Measurements from ENCODE around the gene ENO3.
"Not testable (repeated sequence)": the region's sequence is repeated elsewhere in the genome, so short reads cannot be mapped to it uniquely, and the experiment has no call there.

ENO3 gene

DNA sequence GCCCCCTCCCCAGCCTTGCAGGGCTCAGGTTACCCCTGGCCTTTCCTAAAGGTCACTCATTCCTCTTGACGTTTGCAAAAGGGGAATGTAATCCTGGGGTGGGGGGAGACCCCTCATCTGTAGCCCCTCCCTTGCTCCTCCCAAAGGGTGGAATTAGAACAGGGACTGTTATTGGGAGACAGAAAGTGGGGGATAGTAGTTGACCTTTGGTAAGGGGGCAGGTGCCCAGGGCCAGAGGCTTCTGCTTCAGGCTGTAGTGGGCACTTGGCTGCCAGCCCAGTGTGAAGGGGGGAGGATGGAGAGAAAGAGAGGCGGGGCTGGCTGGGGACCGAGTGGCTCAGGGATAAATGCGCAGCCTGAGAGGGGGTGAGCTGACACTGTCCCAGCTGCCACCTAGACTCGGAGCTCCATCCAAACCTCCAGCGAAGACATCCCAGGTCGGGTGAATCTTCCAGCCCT, at the start of gene ENO3:
Gene ENO3, plus strand, starts transcription at position 374 of the 459 bp plus-strand sequence. CDS start 711 bp downstream, outside the sequence.
- DNase-seq (ENCODE audit: low spot score) = no peak

DNA sequence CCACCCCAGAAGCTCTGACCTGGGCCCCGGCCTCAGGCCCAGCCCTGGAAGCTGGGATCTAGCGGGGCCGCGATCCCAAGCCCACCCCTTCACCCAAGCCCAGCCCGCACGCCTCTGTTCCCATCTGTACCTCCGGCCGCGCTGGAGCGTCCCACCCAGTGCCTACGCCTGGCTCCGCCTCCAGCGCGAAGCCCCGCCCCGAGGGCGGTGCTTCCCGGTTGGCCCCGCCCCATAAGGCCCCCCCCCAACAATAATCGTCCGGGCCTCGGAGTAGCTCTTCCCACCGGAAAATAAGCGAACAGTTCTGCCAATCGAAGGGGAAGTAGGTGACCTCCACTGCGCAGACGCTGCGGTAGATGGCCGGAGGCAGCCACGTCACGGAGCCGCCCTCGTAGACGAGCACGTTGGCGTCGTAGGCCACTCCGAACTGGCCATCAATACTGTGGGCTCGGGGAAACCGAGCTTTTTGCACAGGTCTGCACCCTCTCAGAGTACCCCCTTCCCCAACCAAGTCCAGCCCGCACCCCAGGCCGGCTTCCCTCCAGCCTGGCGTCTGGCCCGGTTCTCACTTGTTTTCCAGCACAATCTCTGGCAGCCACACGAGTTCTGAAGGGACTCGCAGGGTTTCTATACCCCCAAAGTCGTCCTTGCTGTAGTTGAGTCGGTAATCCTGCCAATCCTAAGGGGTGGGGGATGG, 49.1 kb upstream of the ENO3 start:
- DNase-seq (ENCODE audit: low spot score) (no peak), FAIRE-seq (no peak)

More for the DNA sequence above, at the start of gene ENO3:
- no peak for FAIRE-seq

- no peak for FAIRE-seq
- DNase-seq (ENCODE audit: low spot score) = no peak
These were observed 48.4 kb upstream of the ENO3 start for GRCh38 chr17:4902540-4902939.

- DNase-seq (ENCODE audit: low spot score) = peak; percentile 54
- FAIRE-seq = peak; percentile 48
These were observed 47.7 kb upstream of the ENO3 start, which contains the start of gene CHRNE for GRCh38 chr17:4903051-4903818. Gene CHRNE, minus strand, starts transcription at chr17:4903098. Its CDS starts 35 bp downstream, at chr17:4903063.

GRCh38 chr17:4906642-4907041, 44.3 kb upstream of the ENO3 start:
- not testable (repeated sequence) for FAIRE-seq; DNase-seq (ENCODE audit: low spot score)

- no peak for DNase-seq (ENCODE audit: low spot score)
- no peak for FAIRE-seq
These were observed 42.6 kb upstream of the ENO3 start for GRCh38 chr17:4908301-4908700.

DNA sequence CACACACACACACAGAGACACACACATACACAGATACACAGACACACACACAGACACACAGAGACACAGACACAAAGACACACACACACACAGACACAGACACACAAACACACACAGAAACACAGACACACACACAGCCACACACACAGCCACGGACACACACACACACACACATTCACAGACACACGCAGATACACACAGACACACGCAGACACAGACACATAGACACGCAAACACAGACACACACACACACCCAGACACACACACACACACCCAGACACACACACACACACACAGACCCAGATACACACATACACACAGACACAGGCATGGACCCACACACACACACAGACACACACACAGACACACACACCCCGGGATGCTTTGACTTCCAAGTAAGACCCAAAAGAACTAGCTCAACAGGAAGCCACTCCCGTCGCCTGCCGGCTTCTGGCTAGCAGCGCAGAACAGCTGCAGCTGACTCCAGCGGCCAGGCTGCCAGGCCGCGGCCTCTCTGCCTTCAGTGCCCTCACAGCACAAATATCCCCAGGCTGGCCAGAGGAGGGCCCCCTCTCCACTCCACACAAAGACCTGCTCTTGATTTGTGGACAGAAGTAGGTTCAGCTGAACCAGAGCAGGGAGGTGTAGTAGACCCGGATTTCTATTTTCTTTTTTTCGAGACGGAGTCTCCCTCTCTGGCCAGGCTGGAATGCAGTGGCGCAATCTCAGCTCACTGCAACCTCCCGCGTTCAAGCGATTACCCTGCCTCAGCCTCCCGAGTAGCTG, 42.0 kb upstream of the ENO3 start:
- DNase-seq (ENCODE audit: low spot score) (peak; percentile 66), FAIRE-seq (peak; percentile 66)

DNA sequence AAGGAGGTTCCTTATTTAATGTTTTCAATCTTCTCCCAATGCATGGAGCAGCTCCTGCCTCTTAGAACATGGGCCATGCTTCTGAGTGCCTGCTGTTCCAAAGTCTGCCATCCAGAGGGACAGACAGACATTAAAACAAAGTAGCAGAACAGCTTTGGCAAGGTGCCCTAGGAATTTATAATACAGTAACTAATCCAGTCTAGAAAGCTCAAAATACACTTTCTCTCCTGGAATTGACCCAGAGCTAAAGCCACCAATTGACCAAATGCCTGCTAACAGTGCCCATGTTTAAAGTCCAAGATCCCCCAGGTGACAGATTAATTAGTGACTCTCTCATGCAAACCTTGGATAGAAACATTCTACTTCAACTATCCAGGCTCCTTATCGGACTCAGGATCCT, 36.9 kb upstream of the ENO3 start:
- DNase-seq (ENCODE audit: low spot score) (no peak), FAIRE-seq (no peak)

GRCh38 chr17:4914551-4914950, 36.4 kb upstream of the ENO3 start:
- not testable (repeated sequence) for DNase-seq (ENCODE audit: low spot score); FAIRE-seq

- no peak for DNase-seq (ENCODE audit: low spot score)
These were observed 31.3 kb upstream of the ENO3 start for GRCh38 chr17:4919511-4920047.

GRCh38 chr17:4920351-4921048, 30.4 kb upstream of the ENO3 start:
- DNase-seq (ENCODE audit: low spot score) (no peak), FAIRE-seq (no peak)

More at GRCh38 chr17:4919511-4920047, 31.3 kb upstream of the ENO3 start:
- FAIRE-seq = no peak

- DNase-seq (ENCODE audit: low spot score) (no peak), FAIRE-seq (no peak)
These were observed 29.6 kb upstream of the ENO3 start for GRCh38 chr17:4921320-4921719.

- not testable (repeated sequence) for DNase-seq (ENCODE audit: low spot score); FAIRE-seq
These were observed 24.2 kb upstream of the ENO3 start for GRCh38 chr17:4926577-4927335.

DNA sequence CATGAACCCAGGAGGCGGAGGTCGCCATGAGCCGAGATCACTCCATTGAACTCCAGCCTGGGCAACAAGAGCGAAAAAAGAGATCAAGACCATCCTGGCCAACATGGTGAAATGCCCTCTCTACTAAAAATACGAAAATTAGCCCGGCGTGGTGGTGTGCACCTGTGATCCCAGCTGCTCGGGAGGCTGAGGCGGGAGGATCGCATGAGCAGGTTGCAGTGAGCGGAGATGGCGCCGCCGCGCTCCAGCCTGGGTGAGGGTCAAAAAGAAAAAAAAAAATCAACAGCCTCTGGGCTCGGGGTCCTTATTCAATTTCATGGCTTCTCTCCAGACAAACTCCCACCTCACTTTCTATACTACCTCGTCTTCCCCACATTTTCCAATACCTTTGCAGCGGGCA, 22.0 kb upstream of the ENO3 start:
- no peak for FAIRE-seq

GRCh38 chr17:4931963-4932362, 19.0 kb upstream of the ENO3 start, which contains the start of gene GP1BA:
Gene GP1BA, plus strand, starts transcription at chr17:4932277. Its CDS starts 328 bp downstream, at chr17:4932605.
- no peak for FAIRE-seq

More for the DNA sequence above, 22.0 kb upstream of the ENO3 start:
- DNase-seq (ENCODE audit: low spot score) = no peak

DNA sequence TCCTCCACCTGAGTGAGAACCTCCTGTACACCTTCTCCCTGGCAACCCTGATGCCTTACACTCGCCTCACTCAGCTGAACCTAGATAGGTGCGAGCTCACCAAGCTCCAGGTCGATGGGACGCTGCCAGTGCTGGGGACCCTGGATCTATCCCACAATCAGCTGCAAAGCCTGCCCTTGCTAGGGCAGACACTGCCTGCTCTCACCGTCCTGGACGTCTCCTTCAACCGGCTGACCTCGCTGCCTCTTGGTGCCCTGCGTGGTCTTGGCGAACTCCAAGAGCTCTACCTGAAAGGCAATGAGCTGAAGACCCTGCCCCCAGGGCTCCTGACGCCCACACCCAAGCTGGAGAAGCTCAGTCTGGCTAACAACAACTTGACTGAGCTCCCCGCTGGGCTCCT, 18.2 kb upstream of the ENO3 start:
- no peak for FAIRE-seq
- no peak for DNase-seq (ENCODE audit: low spot score)

More at GRCh38 chr17:4931963-4932362, 19.0 kb upstream of the ENO3 start, which contains the start of gene GP1BA:
- DNase-seq (ENCODE audit: low spot score) = no peak

- FAIRE-seq (no peak), DNase-seq (ENCODE audit: low spot score) (no peak)
These were observed 17.3 kb upstream of the ENO3 start for GRCh38 chr17:4933646-4934045.

DNA sequence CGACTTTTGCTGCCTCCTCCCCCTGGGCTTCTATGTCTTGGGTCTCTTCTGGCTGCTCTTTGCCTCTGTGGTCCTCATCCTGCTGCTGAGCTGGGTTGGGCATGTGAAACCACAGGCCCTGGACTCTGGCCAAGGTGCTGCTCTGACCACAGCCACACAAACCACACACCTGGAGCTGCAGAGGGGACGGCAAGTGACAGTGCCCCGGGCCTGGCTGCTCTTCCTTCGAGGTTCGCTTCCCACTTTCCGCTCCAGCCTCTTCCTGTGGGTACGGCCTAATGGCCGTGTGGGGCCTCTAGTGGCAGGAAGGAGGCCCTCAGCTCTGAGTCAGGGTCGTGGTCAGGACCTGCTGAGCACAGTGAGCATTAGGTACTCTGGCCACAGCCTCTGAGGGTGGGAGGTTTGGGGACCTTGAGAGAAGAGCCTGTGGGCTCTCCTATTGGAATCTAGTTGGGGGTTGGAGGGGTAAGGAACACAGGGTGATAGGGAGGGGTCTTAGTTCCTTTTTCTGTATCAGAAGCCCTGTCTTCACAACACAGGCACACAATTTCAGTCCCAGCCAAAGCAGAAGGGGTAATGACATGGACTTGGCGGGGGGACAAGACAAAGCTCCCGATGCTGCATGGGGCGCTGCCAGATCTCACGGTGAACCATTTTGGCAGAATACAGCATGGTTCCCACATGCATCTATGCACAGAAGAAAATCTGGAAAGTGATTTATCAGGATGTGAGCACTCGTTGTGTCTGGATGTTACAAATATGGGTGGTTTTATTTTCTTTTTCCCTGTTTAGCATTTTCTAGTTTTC, 16.5 kb upstream of the ENO3 start:
- DNase-seq (ENCODE audit: low spot score) = peak; percentile 42
- FAIRE-seq = no peak

GRCh38 chr17:4935650-4936049, 15.3 kb upstream of the ENO3 start:
- FAIRE-seq = no peak

More at GRCh38 chr17:4935650-4936049, 15.3 kb upstream of the ENO3 start:
- DNase-seq (ENCODE audit: low spot score) = no peak

Measured in urothelium cell line (cell line).